SK-N-SH (cell line): ENCODE data around the gene SEM1. TPM values are rescaled to one million over a fixed set of nuclear protein-coding genes. Genes with fewer than 3 reads are reported as not detected.

Experiments used
- CTCF ChIA-PET: fragments of 300-600, 350-600 bp; formaldehyde crosslinking; extraction: SDS; loops from one replicate; lab custom pipeline; 2021; lab: Yijun Ruan, JAX
- POLR2A ChIA-PET: fragments of 350-600 bp; sonication (Branson Sonifier 250); formaldehyde crosslinking; extraction: SDS; loops from one replicate; lab custom pipeline; 2020; ENCODE audit warnings: antibody characterized with exemption, inconsistent platforms; lab: Yijun Ruan, JAX
- DNase-seq: peaks from one replicate; pipeline ENCODE4 v3.0.0; 2012
- H2AFZ ChIP-seq: fragments of 200-600 bp; sonication (generic); 2 replicates; pipeline ENCODE4 v1.8.1; 2016; ENCODE audit warnings: antibody characterized with exemption, mild to moderate bottlenecking, low read depth
- H3F3A ChIP-seq: fragments of 200-600 bp; sonication (generic); replicated peaks from 2 replicates; pipeline ENCODE3; 2016; ENCODE audit warnings: antibody characterized with exemption, mild to moderate bottlenecking; ENCODE audit not compliant: insufficient read depth
- H3K27ac ChIP-seq, 2 experiments: fragments of 200-500 bp in 1 of 2; fragments of 200-600 bp in 1 of 2; sonication (Bioruptor generic) in 1 of 2; sonication (generic), shearing (Covaris generic) in 1 of 2; 2 replicates each; pipeline versions ENCODE4 v1.5.1 to v1.6.1; 2014 to 2016; ENCODE audit warnings: low read depth in 2 of 2, inconsistent platforms in 1 of 2, low read length in 1 of 2, mild to moderate bottlenecking in 1 of 2, mixed read lengths in 1 of 2
- H3K27me3 ChIP-seq: fragments of 200-600 bp; sonication (generic), shearing (Covaris generic); 2 replicates; pipeline ENCODE4 v1.6.1; 2016; ENCODE audit warnings: mixed run types; ENCODE audit not compliant: insufficient read depth
- H3K36me3 ChIP-seq, 2 experiments: fragments of 200-500 bp in 1 of 2; fragments of 200-600 bp in 1 of 2; sonication (Bioruptor generic) in 1 of 2; sonication (generic) in 1 of 2; replicated peaks in 1 of 2; 2 replicates each; pipeline versions ENCODE3 to v1.5.1; 2014 to 2016; ENCODE audit warnings: low read length in 1 of 2, mild to moderate bottlenecking in 1 of 2; ENCODE audit not compliant: insufficient read depth in 2 of 2, control insufficient read depth in 1 of 2
- H3K4me1 ChIP-seq, 2 experiments: fragments of 200-500 bp in 1 of 2; fragments of 200-600 bp in 1 of 2; sonication (Bioruptor generic) in 1 of 2; sonication (generic), shearing (Covaris generic) in 1 of 2; 2 replicates each; pipeline versions ENCODE4 v1.5.1 to v1.6.1; 2014 to 2016; ENCODE audit warnings: low read depth in 1 of 2, low read length in 1 of 2, mixed run types in 1 of 2; ENCODE audit not compliant: insufficient read depth in 2 of 2, control insufficient read depth in 1 of 2
- H3K4me2 ChIP-seq: fragments of 200-600 bp; sonication (generic), shearing (Covaris generic); 2 replicates; pipeline ENCODE4 v1.6.1; 2017; ENCODE audit warnings: mixed run types
- H3K4me3 ChIP-seq, 2 experiments: fragments of 200-500 bp in 1 of 2; fragments of 200-600 bp in 1 of 2; sonication (Bioruptor generic) in 1 of 2; sonication (generic), shearing (Covaris generic) in 1 of 2; 2 replicates each; pipeline versions ENCODE4 v1.5.1 to v1.8.1; 2014 to 2016; ENCODE audit warnings: low read depth in 2 of 2, inconsistent platforms in 1 of 2, low read length in 1 of 2, mild to moderate bottlenecking in 1 of 2, mixed read lengths in 1 of 2, moderate library complexity in 1 of 2
- H3K79me2 ChIP-seq: fragments of 200-600 bp; sonication (generic); 2 replicates; pipeline ENCODE4 v1.8.1; 2017; ENCODE audit warnings: mild to moderate bottlenecking; ENCODE audit not compliant: insufficient read depth
- H3K9ac ChIP-seq: fragments of 200-600 bp; sonication (generic); 2 replicates; pipeline ENCODE4 v1.6.1; 2017; ENCODE audit warnings: mixed run types
- H3K9me2 ChIP-seq: fragments of 200-600 bp; sonication (generic); 2 replicates; pipeline ENCODE4 v1.6.1; 2017; ENCODE audit warnings: mixed run types
- H3K9me3 ChIP-seq: fragments of 200-600 bp; sonication (generic); 2 replicates; pipeline ENCODE4 v1.6.1; 2017; ENCODE audit warnings: mixed run types, mild to moderate bottlenecking, moderate library complexity
- H4K20me1 ChIP-seq: fragments of 200-600 bp; sonication (generic); 2 replicates; pipeline ENCODE4 v1.6.1; 2017; ENCODE audit warnings: mild to moderate bottlenecking, mixed run types; ENCODE audit not compliant: insufficient read depth
- GABPA ChIP-seq: IDR thresholded peaks from 2 replicates; pipeline ENCODE4 v1.4.0; 2012; ENCODE audit warnings: low read depth, mild to moderate bottlenecking
- NRF1 ChIP-seq: IDR thresholded peaks from 2 replicates; pipeline ENCODE4 v1.6.1; 2012; ENCODE audit warnings: low read depth, mild to moderate bottlenecking, low read length
- PBX3 ChIP-seq: IDR thresholded peaks from 2 replicates; pipeline ENCODE4; 2012
- POLR2AphosphoS5 ChIP-seq: IDR thresholded peaks from 2 replicates; pipeline ENCODE4 v1.6.1; 2012; ENCODE audit warnings: low read depth, low read length
- RCOR1 ChIP-seq: fragments of 150-350 bp; IDR thresholded peaks from 2 replicates; pipeline ENCODE4 v1.6.1; 2017; ENCODE audit warnings: antibody characterized with exemption, low read length
- RXRA ChIP-seq: IDR thresholded peaks from 2 replicates; pipeline ENCODE4 v1.4.0; 2012; ENCODE audit warnings: low read depth, mild to moderate bottlenecking, borderline replicate concordance
- SIN3A ChIP-seq: IDR thresholded peaks from 2 replicates; pipeline ENCODE4 v1.6.1; 2012; ENCODE audit warnings: low read depth, mild to moderate bottlenecking, low read length, moderate library complexity, borderline replicate concordance
- SMC3 ChIP-seq: IDR thresholded peaks from 2 replicates; pipeline ENCODE4 v1.6.1; 2012; ENCODE audit warnings: low read depth, low read length, improper control_type of control experiment
- TAF1 ChIP-seq: IDR thresholded peaks from 2 replicates; pipeline ENCODE4 v1.6.1; 2012; ENCODE audit warnings: low read depth, mild to moderate bottlenecking, low read length, moderate library complexity, borderline replicate concordance
- YY1 ChIP-seq: IDR thresholded peaks from 2 replicates; pipeline ENCODE4 v1.4.0; 2012; ENCODE audit warnings: low read depth, mild to moderate bottlenecking
- WGBS: methylation state at CpG from one replicate; pipeline ENCODE4 v1.1.6; 2017; ENCODE audit warnings: low lambda C conversion rate; 5-methylcytosine and 5-hydroxymethylcytosine counted together
- polyA plus RNA-seq, 3 experiments: library from polyadenylated mRNA; depleted of rRNA; stranded (reverse); fragments of >200 nt; gene quantifications; 2 replicates each; pipeline ENCODE4 v1.2.3, GENCODE V29; 2012
- TF ChIP-seq, protein P1 (sequence below): IDR thresholded peaks from 2 replicates; pipeline ENCODE4 v1.6.1; 2012; ENCODE audit warnings: mild to moderate bottlenecking, low read depth, low read length, moderate library complexity
- TF ChIP-seq, protein P2 (sequence below): IDR thresholded peaks from 2 replicates; pipeline ENCODE4 v1.4.0; 2012; ENCODE audit warnings: low read depth, borderline replicate concordance
- TF ChIP-seq, protein P3 (sequence below): IDR thresholded peaks from 2 replicates; pipeline ENCODE4 v1.4.0; 2012; ENCODE audit warnings: low read depth, borderline replicate concordance

SEM1 gene
- polyA plus RNA-seq, 1 of the 3 experiments (the other 2 are of a cell fraction) = 56.3 TPM

DNA sequence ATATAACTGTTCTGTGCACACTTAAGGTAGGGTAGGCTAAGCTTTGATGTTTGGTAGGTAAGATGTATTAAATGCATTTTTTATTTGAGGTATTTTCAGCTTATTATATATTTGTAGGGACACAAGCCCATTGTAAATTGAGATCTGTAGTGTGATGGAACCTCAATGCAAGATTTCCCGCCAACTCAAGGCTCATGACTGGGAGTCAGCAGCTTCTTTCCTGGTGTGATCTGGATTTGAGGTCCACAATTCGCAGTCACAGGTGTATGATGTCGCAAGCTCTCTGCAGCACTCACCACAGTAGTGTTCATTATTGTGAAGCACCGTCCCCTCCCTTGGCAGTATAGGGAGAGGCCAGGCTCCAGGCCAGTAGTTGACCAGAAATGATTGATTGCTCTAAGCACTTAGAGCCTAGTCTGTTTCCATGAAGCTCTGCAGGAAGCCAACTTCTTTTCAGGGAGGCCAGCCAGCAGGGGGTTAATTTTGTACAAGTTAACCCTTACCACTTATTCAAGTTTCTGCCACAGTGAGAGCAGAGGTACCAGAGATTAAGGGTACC lies 54.9 kb downstream of the SEM1 start:
- Histone ChIP-seq H3K9ac (no peak overlapping the region), H3K9me2 (no peaks in the 10 kb centered on the region), H3K27ac (no peak overlapping the region), H3K4me3 (no peak overlapping the region)
- WGBS = 83% methylated on average over 4 of the region's 4 CpGs
- POLR2A ChIA-PET = no interaction called here
- DNase-seq = no peak
- TF ChIP-seq RCOR1 = no peak
- TF ChIP-seq POLR2AphosphoS5 = no peak
- TF ChIP-seq YY1 = no peak
- no peak for TF ChIP-seq SIN3A
- no peak for TF ChIP-seq GABPA
- no peak for TF ChIP-seq NRF1
- TF ChIP-seq, protein P1, sequence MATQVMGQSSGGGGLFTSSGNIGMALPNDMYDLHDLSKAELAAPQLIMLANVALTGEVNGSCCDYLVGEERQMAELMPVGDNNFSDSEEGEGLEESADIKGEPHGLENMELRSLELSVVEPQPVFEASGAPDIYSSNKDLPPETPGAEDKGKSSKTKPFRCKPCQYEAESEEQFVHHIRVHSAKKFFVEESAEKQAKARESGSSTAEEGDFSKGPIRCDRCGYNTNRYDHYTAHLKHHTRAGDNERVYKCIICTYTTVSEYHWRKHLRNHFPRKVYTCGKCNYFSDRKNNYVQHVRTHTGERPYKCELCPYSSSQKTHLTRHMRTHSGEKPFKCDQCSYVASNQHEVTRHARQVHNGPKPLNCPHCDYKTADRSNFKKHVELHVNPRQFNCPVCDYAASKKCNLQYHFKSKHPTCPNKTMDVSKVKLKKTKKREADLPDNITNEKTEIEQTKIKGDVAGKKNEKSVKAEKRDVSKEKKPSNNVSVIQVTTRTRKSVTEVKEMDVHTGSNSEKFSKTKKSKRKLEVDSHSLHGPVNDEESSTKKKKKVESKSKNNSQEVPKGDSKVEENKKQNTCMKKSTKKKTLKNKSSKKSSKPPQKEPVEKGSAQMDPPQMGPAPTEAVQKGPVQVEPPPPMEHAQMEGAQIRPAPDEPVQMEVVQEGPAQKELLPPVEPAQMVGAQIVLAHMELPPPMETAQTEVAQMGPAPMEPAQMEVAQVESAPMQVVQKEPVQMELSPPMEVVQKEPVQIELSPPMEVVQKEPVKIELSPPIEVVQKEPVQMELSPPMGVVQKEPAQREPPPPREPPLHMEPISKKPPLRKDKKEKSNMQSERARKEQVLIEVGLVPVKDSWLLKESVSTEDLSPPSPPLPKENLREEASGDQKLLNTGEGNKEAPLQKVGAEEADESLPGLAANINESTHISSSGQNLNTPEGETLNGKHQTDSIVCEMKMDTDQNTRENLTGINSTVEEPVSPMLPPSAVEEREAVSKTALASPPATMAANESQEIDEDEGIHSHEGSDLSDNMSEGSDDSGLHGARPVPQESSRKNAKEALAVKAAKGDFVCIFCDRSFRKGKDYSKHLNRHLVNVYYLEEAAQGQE = no peak
- no peak for TF ChIP-seq PBX3
- no peak for TF ChIP-seq TAF1
- TF ChIP-seq RXRA = no peak
- TF ChIP-seq, protein P2, sequence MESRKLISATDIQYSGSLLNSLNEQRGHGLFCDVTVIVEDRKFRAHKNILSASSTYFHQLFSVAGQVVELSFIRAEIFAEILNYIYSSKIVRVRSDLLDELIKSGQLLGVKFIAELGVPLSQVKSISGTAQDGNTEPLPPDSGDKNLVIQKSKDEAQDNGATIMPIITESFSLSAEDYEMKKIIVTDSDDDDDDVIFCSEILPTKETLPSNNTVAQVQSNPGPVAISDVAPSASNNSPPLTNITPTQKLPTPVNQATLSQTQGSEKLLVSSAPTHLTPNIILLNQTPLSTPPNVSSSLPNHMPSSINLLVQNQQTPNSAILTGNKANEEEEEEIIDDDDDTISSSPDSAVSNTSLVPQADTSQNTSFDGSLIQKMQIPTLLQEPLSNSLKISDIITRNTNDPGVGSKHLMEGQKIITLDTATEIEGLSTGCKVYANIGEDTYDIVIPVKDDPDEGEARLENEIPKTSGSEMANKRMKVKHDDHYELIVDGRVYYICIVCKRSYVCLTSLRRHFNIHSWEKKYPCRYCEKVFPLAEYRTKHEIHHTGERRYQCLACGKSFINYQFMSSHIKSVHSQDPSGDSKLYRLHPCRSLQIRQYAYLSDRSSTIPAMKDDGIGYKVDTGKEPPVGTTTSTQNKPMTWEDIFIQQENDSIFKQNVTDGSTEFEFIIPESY = no peak
- TF ChIP-seq SMC3 = no peak
- TF ChIP-seq, protein P3, sequence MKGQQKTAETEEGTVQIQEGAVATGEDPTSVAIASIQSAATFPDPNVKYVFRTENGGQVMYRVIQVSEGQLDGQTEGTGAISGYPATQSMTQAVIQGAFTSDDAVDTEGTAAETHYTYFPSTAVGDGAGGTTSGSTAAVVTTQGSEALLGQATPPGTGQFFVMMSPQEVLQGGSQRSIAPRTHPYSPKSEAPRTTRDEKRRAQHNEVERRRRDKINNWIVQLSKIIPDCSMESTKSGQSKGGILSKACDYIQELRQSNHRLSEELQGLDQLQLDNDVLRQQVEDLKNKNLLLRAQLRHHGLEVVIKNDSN = no peak
- TF ChIP-seq, all 33 proteins: peak for 0
- Histone ChIP-seq H2AFZ (no peak overlapping the region), H3K4me2 (no peak overlapping the region), H3K9me3 (no peaks in the 10 kb centered on the region), H3K79me2 (no peaks in the 10 kb centered on the region), H3F3A (no peaks in the 10 kb centered on the region), H3K4me1 (peaks cover 0 to 4% of the 10 kb centered on the region in 2 experiments; a peak in 1 of 4 replicates), H3K36me3 (no peaks in the 10 kb centered on the region), H3K27me3 (no peaks in the 10 kb centered on the region), H4K20me1 (no peaks in the 10 kb centered on the region)
- CTCF ChIA-PET = interaction anchor here (1.0 to 1.1 kb wide), 2 partner anchors 12 to 373 kb away, joined by 3 to 4 read pairs; no protein-coding TSS in a partner anchor
